HepG2 (cell line): ENCODE data around the gene CSTF1. TPM values are rescaled to one million over a fixed set of nuclear protein-coding genes. Genes with fewer than 3 reads are reported as not detected.

Experiments
- CENPT ChIP-seq: sonication (generic); formaldehyde crosslinking; IDR thresholded peaks from 2 replicates; pipeline ENCODE4 v1.8.0; 2022; ENCODE audit warnings: low read depth, mild to moderate bottlenecking, moderate library complexity, missing genetic modification reagents
- IRF9 ChIP-seq: sonication (generic); formaldehyde crosslinking; IDR thresholded peaks from 2 replicates; pipeline ENCODE4 v1.8.0; 2022; ENCODE audit warnings: missing genetic modification reagents, mild to moderate bottlenecking, borderline replicate concordance
- KDM2A ChIP-seq: sonication (generic); formaldehyde crosslinking; IDR thresholded peaks from 2 replicates; pipeline ENCODE4 v1.4.0; 2020; ENCODE audit warnings: low read depth, missing genetic modification reagents, borderline replicate concordance
- MEF2D ChIP-seq: sonication (generic); formaldehyde crosslinking; IDR thresholded peaks from 2 replicates; pipeline ENCODE4 v1.5.1; 2020; ENCODE audit warnings: mild to moderate bottlenecking, missing genetic modification reagents
- PHF21A ChIP-seq: sonication (generic); formaldehyde crosslinking; IDR thresholded peaks from 2 replicates; pipeline ENCODE4 v1.5.0; 2020; ENCODE audit warnings: mild to moderate bottlenecking, missing genetic modification reagents
- RELA ChIP-seq: sonication (generic); formaldehyde crosslinking; IDR thresholded peaks from 2 replicates; pipeline ENCODE4 v1.4.0; 2020; ENCODE audit warnings: missing genetic modification reagents
- TEF ChIP-seq: sonication (generic); formaldehyde crosslinking; IDR thresholded peaks from 2 replicates; pipeline ENCODE4 v1.5.0; 2020; ENCODE audit warnings: missing genetic modification reagents
- ZBTB33 ChIP-seq: sonication (generic); formaldehyde crosslinking; IDR thresholded peaks from 2 replicates; pipeline ENCODE4 v1.4.0; 2020; ENCODE audit warnings: missing genetic modification reagents
- ZNF251 ChIP-seq: sonication (generic); formaldehyde crosslinking; IDR thresholded peaks from 2 replicates; pipeline ENCODE4 v1.9.0; 2021; ENCODE audit warnings: mild to moderate bottlenecking, missing genetic modification reagents
- ZNF33A ChIP-seq: sonication (generic); formaldehyde crosslinking; IDR thresholded peaks from 2 replicates; pipeline ENCODE4 v1.5.1; 2020; ENCODE audit warnings: missing genetic modification reagents, mild to moderate bottlenecking, moderate library complexity, borderline replicate concordance
- ZNF503 ChIP-seq: sonication (generic); formaldehyde crosslinking; IDR thresholded peaks from 2 replicates; pipeline ENCODE4 v1.4.0; 2020; ENCODE audit warnings: missing genetic modification reagents
- polyA plus RNA-seq, 8 experiments: library from polyadenylated mRNA; depleted of rRNA in 3 of 8; stranded (reverse) in 7 of 8; unstranded in 1 of 8; fragments of >200 nt; fragmentation: Illumina TruSeq in 4 of 8; extraction: Trizol in 4 of 8; gene quantifications; 2 replicates each; pipeline versions ENCODE4 v1.2.1 to v1.2.3, GENCODE V29; 2011 to 2016; ENCODE audit warnings: low read depth in 4 of 8, missing spikeins in 1 of 8, mixed read lengths in 1 of 8; ENCODE audit not compliant: insufficient read depth in 1 of 8
- total RNA-seq, 5 experiments: library from RNA; depleted of rRNA; stranded (reverse); fragments of >200 nt; fragmentation: Illumina TruSeq; extraction: Trizol; gene quantifications; 2 replicates each; pipeline ENCODE4 v1.2.3, GENCODE V29; 2016; ENCODE audit warnings: low read depth in 1 of 5
- TF ChIP-seq, protein P1 (sequence below): IDR thresholded peaks from 2 replicates; pipeline ENCODE4 v1.4.0; 2020; ENCODE audit warnings: mild to moderate bottlenecking, missing genetic modification reagents
- TF ChIP-seq, protein P2 (sequence below): IDR thresholded peaks from 2 replicates; pipeline ENCODE4 v1.6.1; 2016

Gene CSTF1
- total and polyA plus RNA-seq, 2 of the 13 experiments (the other 11 are each of a cell fraction or from before 2014, with no cell fraction given): 70.9 to 100 TPM

DNA sequence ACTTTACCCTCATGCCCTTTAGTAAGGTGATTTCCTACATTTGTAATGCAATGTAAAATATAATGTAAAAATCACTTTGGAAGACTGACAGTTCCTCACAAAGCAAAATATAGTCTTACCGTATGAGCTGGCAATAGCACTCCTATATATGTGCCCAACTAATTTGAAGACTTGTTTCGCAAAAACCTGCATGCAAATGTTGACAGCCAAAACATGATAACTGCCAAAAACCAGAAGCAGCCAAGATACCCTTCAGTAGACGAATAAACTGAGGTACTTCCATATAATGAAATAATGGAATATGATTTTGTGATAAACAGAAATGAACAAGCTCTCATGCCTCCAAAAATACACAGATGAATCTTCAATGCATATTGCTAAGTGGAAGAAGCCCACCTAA is 14.1 kb upstream of the CSTF1 start (continued):
- TF ChIP-seq, protein P1, sequence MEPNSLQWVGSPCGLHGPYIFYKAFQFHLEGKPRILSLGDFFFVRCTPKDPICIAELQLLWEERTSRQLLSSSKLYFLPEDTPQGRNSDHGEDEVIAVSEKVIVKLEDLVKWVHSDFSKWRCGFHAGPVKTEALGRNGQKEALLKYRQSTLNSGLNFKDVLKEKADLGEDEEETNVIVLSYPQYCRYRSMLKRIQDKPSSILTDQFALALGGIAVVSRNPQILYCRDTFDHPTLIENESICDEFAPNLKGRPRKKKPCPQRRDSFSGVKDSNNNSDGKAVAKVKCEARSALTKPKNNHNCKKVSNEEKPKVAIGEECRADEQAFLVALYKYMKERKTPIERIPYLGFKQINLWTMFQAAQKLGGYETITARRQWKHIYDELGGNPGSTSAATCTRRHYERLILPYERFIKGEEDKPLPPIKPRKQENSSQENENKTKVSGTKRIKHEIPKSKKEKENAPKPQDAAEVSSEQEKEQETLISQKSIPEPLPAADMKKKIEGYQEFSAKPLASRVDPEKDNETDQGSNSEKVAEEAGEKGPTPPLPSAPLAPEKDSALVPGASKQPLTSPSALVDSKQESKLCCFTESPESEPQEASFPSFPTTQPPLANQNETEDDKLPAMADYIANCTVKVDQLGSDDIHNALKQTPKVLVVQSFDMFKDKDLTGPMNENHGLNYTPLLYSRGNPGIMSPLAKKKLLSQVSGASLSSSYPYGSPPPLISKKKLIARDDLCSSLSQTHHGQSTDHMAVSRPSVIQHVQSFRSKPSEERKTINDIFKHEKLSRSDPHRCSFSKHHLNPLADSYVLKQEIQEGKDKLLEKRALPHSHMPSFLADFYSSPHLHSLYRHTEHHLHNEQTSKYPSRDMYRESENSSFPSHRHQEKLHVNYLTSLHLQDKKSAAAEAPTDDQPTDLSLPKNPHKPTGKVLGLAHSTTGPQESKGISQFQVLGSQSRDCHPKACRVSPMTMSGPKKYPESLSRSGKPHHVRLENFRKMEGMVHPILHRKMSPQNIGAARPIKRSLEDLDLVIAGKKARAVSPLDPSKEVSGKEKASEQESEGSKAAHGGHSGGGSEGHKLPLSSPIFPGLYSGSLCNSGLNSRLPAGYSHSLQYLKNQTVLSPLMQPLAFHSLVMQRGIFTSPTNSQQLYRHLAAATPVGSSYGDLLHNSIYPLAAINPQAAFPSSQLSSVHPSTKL (CRISPR knock-in tag): no peak
- no peak for TF ChIP-seq KDM2A (CRISPR knock-in tag)
- no peak for TF ChIP-seq MEF2D (CRISPR knock-in tag)
- TF ChIP-seq, protein P2, sequence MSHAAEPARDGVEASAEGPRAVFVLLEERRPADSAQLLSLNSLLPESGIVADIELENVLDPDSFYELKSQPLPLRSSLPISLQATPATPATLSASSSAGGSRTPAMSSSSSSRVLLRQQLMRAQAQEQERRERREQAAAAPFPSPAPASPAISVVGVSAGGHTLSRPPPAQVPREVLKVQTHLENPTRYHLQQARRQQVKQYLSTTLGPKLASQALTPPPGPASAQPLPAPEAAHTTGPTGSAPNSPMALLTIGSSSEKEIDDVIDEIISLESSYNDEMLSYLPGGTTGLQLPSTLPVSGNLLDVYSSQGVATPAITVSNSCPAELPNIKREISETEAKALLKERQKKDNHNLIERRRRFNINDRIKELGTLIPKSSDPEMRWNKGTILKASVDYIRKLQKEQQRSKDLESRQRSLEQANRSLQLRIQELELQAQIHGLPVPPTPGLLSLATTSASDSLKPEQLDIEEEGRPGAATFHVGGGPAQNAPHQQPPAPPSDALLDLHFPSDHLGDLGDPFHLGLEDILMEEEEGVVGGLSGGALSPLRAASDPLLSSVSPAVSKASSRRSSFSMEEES (CRISPR knock-in tag): no peak
- no peak for TF ChIP-seq ZNF503 (CRISPR knock-in tag)
- no peak for TF ChIP-seq PHF21A (CRISPR knock-in tag)
- TF ChIP-seq CENPT (CRISPR knock-in tag): no peak
- no peak for TF ChIP-seq ZBTB33 (CRISPR knock-in tag)
- TF ChIP-seq TEF (CRISPR knock-in tag): no peak
- TF ChIP-seq ZNF251 (CRISPR knock-in tag): no peak
- no peak for TF ChIP-seq IRF9
- no peak for TF ChIP-seq ZNF33A
- no peak for TF ChIP-seq RELA (CRISPR knock-in tag)
